ENCODE data around the gene FBLN2.

- no peak for TF ChIP-seq CTCF (IDR thresholded peaks at IDR 0.05 in 2 of 3, conservative IDR thresholded peaks at IDR 0.05 in 1 of 3; ENCODE audit: borderline replicate concordance in 1 of 3, insufficient read depth in 1 of 3, low read depth in 2 of 3, low read length in 2 of 3)
- no peak for TF ChIP-seq MAX (IDR thresholded peaks at IDR 0.05)
- no peak for TF ChIP-seq POLR2AphosphoS5 (IDR thresholded peaks at IDR 0.05; ENCODE audit: low read depth, low read length)
- TF ChIP-seq EZH2 (IDR thresholded peaks at IDR 0.05) = no peak
- TF ChIP-seq ZFX (IDR thresholded peaks at IDR 0.05) = no peak
- no peak for TF ChIP-seq POLR2A (IDR thresholded peaks at IDR 0.05; ENCODE audit: borderline replicate concordance, extremely low read depth, insufficient read depth, insufficient read length)
- no peak for TF ChIP-seq SP1 (IDR thresholded peaks at IDR 0.05; ENCODE audit: low read depth)
- no peak for TF ChIP-seq SRF (IDR thresholded peaks at IDR 0.05; ENCODE audit: low read depth)
- no peak for TF ChIP-seq ZNF274 (IDR thresholded peaks at IDR 0.05; ENCODE audit: low read depth, low read length)
- TF ChIP-seq CEBPB (IDR thresholded peaks at IDR 0.05; ENCODE audit: low read depth) = no peak
- no peak for TF ChIP-seq RAD21 (IDR thresholded peaks at IDR 0.05; ENCODE audit: low read depth)
- no peak for TF ChIP-seq REST (IDR thresholded peaks at IDR 0.05; ENCODE audit: low read depth)
Measured at GRCh38 chr3:13548696-13549622, at the start of gene FBLN2.

Data from HCT116 (cell line).